H1 (cell line): ENCODE measurements around the gene SLC6A12. TPM values are rescaled to one million over a fixed set of nuclear protein-coding genes. Genes with fewer than 3 reads are reported as not detected.

Source experiments
- CTCF ChIA-PET: fragments of 300-600 bp; sonication (Branson Sonifier 250); formaldehyde crosslinking; loops from one replicate; lab custom pipeline; 2021; ENCODE audit not compliant: partially characterized antibody; lab: Charles Lee
- POLR2A ChIA-PET: fragments of 300-600 bp; sonication (Branson Sonifier 250); formaldehyde crosslinking; loops from one replicate; lab custom pipeline; 2021; ENCODE audit warnings: inconsistent platforms; ENCODE audit not compliant: partially characterized antibody; lab: Charles Lee
- DNase-seq, 2 experiments: peaks; one replicate each; pipeline versions ENCODE4 v3.0.0 to v3.0.0-alpha.2; 2010 to 2022; ENCODE audit warnings: low spot score in 2 of 2, low read depth in 1 of 2, mixed read lengths in 1 of 2
- FAIRE-seq: peaks from 2 replicates; lab custom pipeline; 2011; peaks lifted over from hg19 to GRCh38; lab: Jason Lieb, UNC
- H2AFZ ChIP-seq: 2 replicates; pipeline ENCODE4 v1.8.1; 2012; ENCODE audit warnings: low read length, inconsistent platforms
- H2AK5ac ChIP-seq: 2 replicates; pipeline ENCODE4 v1.6.1; 2013; ENCODE audit warnings: low read depth, low read length
- H2BK120ac ChIP-seq: replicated peaks from 2 replicates; pipeline ENCODE3; 2013; ENCODE audit warnings: low read depth, low read length, inconsistent platforms
- H2BK12ac ChIP-seq: 2 replicates; pipeline ENCODE4 v1.6.1; 2013; ENCODE audit warnings: low read depth, low read length
- H2BK15ac ChIP-seq: 2 replicates; pipeline ENCODE4 v1.6.1; 2013; ENCODE audit warnings: low read length
- H2BK20ac ChIP-seq: 2 replicates; pipeline ENCODE4 v1.6.1; 2013; ENCODE audit warnings: low read length
- H2BK5ac ChIP-seq: 2 replicates; pipeline ENCODE4 v1.6.1; 2013; ENCODE audit warnings: low read depth, low read length
- H3K14ac ChIP-seq: 2 replicates; pipeline ENCODE4 v1.6.1; 2013; ENCODE audit warnings: inconsistent platforms; ENCODE audit not compliant: insufficient read length
- H3K18ac ChIP-seq: 2 replicates; pipeline ENCODE4 v1.6.1; 2013; ENCODE audit warnings: low read length; ENCODE audit errors: extremely low read depth
- H3K23ac ChIP-seq: 2 replicates; pipeline ENCODE4 v1.6.1; 2013; ENCODE audit warnings: inconsistent platforms; ENCODE audit not compliant: insufficient read length
- H3K23me2 ChIP-seq: 2 replicates; pipeline ENCODE4 v1.6.1; 2013; ENCODE audit warnings: low read depth, low read length
- H3K27ac ChIP-seq: 2 replicates; pipeline ENCODE4 v1.6.1; 2011; ENCODE audit warnings: low read depth, low read length, inconsistent platforms
- H3K27me3 ChIP-seq, 4 experiments: replicated peaks in 1 of 4; 1 replicate in 1 of 4; 2 replicates in 3 of 4; pipeline versions ENCODE4 v1.6.1 to v1.8.1; 2011 to 2013; ENCODE audit warnings: low read length in 3 of 4, mild to moderate bottlenecking in 3 of 4, inconsistent platforms in 2 of 4, mixed read lengths in 2 of 4, moderate library complexity in 1 of 4; ENCODE audit not compliant: control insufficient read depth in 3 of 4, insufficient read depth in 3 of 4; ENCODE audit errors: extremely low read depth in 1 of 4
- H3K36me3 ChIP-seq, 4 experiments: 2 replicates each; pipeline versions ENCODE4 v1.6.1 to v1.8.1; 2011 to 2013; ENCODE audit warnings: mild to moderate bottlenecking in 4 of 4, low read length in 3 of 4, moderate library complexity in 2 of 4, control low read depth in 1 of 4, inconsistent platforms in 1 of 4; ENCODE audit not compliant: insufficient read depth in 4 of 4, control insufficient read depth in 2 of 4
- H3K4ac ChIP-seq: replicated peaks from 2 replicates; pipeline ENCODE3; 2013; ENCODE audit warnings: low read length, low read depth, mixed read lengths, inconsistent platforms; ENCODE audit not compliant: insufficient read length
- H3K4me1 ChIP-seq, 4 experiments: replicated peaks in 1 of 4; 1 replicate in 1 of 4; 2 replicates in 3 of 4; pipeline versions ENCODE4 v1.6.1 to v1.8.1; 2011 to 2013; ENCODE audit warnings: low read length in 3 of 4, inconsistent platforms in 2 of 4, mixed read lengths in 1 of 4; ENCODE audit not compliant: insufficient read depth in 4 of 4, control insufficient read depth in 3 of 4
- H3K4me2 ChIP-seq, 2 experiments: 2 replicates each; pipeline versions ENCODE4 v1.6.1 to v1.8.1; 2011 to 2013; ENCODE audit warnings: low read depth in 2 of 2, low read length in 2 of 2, control low read depth in 1 of 2, inconsistent platforms in 1 of 2, mild to moderate bottlenecking in 1 of 2; ENCODE audit not compliant: insufficient read depth in 1 of 2
- H3K4me3 ChIP-seq, 4 experiments: fragments of 200-600, 300-600 bp in 1 of 4; sonication (generic), shearing (Covaris generic), sonication (Bioruptor Twin) in 1 of 4; 2 replicates each; pipeline versions ENCODE4 v1.5.1 to v1.8.1; 2011 to 2016; ENCODE audit warnings: low read length in 4 of 4, low read depth in 3 of 4, control low read depth in 2 of 4, inconsistent platforms in 2 of 4, mild to moderate bottlenecking in 2 of 4, mixed read lengths in 1 of 4, moderate library complexity in 1 of 4; ENCODE audit not compliant: insufficient read depth in 2 of 4; ENCODE audit errors: extremely low read depth in 1 of 4
- H3K56ac ChIP-seq: replicated peaks from 2 replicates; pipeline ENCODE3; 2013; ENCODE audit warnings: low read depth, mild to moderate bottlenecking, mixed read lengths, low read length, inconsistent platforms; ENCODE audit not compliant: insufficient read length
- H3K79me1 ChIP-seq: 2 replicates; pipeline ENCODE4 v1.6.1; 2013; ENCODE audit warnings: low read depth, low read length, control low read depth
- H3K79me2 ChIP-seq, 2 experiments: 2 replicates each; pipeline versions ENCODE4 v1.6.1 to v1.8.1; 2012 to 2013; ENCODE audit warnings: low read length in 2 of 2, mild to moderate bottlenecking in 2 of 2, inconsistent platforms in 1 of 2; ENCODE audit not compliant: insufficient read depth in 2 of 2, control insufficient read depth in 1 of 2
- H3K9ac ChIP-seq, 4 experiments: replicated peaks in 1 of 4; 1 replicate in 1 of 4; 2 replicates in 3 of 4; pipeline versions ENCODE4 v1.6.1 to v1.8.1; 2011 to 2013; ENCODE audit warnings: low read depth in 3 of 4, low read length in 3 of 4, control low read depth in 2 of 4, mild to moderate bottlenecking in 2 of 4, moderate library complexity in 2 of 4, inconsistent platforms in 1 of 4; ENCODE audit errors: extremely low read depth in 1 of 4
- H3K9me3 ChIP-seq, 2 experiments: 2 replicates each; pipeline versions ENCODE4 v1.6.1 to v1.8.1; 2012 to 2013; ENCODE audit warnings: mild to moderate bottlenecking in 2 of 2, moderate library complexity in 2 of 2, control low read depth in 1 of 2, inconsistent platforms in 1 of 2, low read depth in 1 of 2, low read length in 1 of 2, mixed read lengths in 1 of 2; ENCODE audit not compliant: insufficient read depth in 2 of 2
- H4K20me1 ChIP-seq, 2 experiments: replicated peaks in 1 of 2; 2 replicates each; pipeline versions ENCODE3 to v1.8.1; 2011 to 2013; ENCODE audit warnings: inconsistent platforms in 2 of 2, low read length in 2 of 2, mild to moderate bottlenecking in 1 of 2; ENCODE audit not compliant: insufficient read depth in 2 of 2, control insufficient read depth in 1 of 2
- H4K5ac ChIP-seq: 2 replicates; pipeline ENCODE4 v1.6.1; 2013; ENCODE audit warnings: low read length, low read depth, mixed read lengths, inconsistent platforms; ENCODE audit not compliant: insufficient read length
- H4K8ac ChIP-seq: 2 replicates; pipeline ENCODE4 v1.8.0; 2013; ENCODE audit warnings: mild to moderate bottlenecking, moderate library complexity, low read length, inconsistent platforms; ENCODE audit not compliant: insufficient read depth; ENCODE audit errors: extremely low read depth
- H4K91ac ChIP-seq: replicated peaks from 2 replicates; pipeline ENCODE3; 2013; ENCODE audit warnings: low read length, mixed read lengths, inconsistent platforms; ENCODE audit not compliant: insufficient read length
- CBX8 ChIP-seq: fragments of 300-800, 300-1000 bp; sonication (generic); IDR thresholded peaks from 2 replicates; pipeline ENCODE4 v1.7.1; 2016; ENCODE audit warnings: low read depth, low read length, borderline replicate concordance
- E2F6 ChIP-seq: IDR thresholded peaks from 2 replicates; pipeline ENCODE4 v1.6.1; 2012; ENCODE audit warnings: inconsistent platforms
- FOSL1 ChIP-seq: IDR thresholded peaks from 2 replicates; pipeline ENCODE4 v1.6.1; 2011; ENCODE audit warnings: mild to moderate bottlenecking, low read depth, low read length, moderate library complexity; ENCODE audit not compliant: insufficient read depth
- JUND ChIP-seq: IDR thresholded peaks from 2 replicates; pipeline ENCODE4 v1.6.1; 2011; ENCODE audit warnings: mild to moderate bottlenecking, improper control_type of control experiment, low read length
- POLR2AphosphoS5 ChIP-seq: IDR thresholded peaks from 2 replicates; pipeline ENCODE4 v1.6.1; 2011; ENCODE audit warnings: low read depth, low read length
- POU5F1 ChIP-seq: IDR thresholded peaks from 2 replicates; pipeline ENCODE4 v1.6.1; 2011; ENCODE audit warnings: low read depth, mild to moderate bottlenecking, low read length, moderate library complexity
- RAD21 ChIP-seq, 2 experiments: IDR thresholded peaks in 1 of 2; conservative IDR thresholded peaks in 1 of 2; 2 replicates each; pipeline ENCODE4 v1.6.1; 2011; ENCODE audit warnings: low read depth in 2 of 2, low read length in 2 of 2, improper control_type of control experiment in 1 of 2, inconsistent platforms in 1 of 2, mild to moderate bottlenecking in 1 of 2, moderate library complexity in 1 of 2
- RBBP5 ChIP-seq: IDR thresholded peaks from 2 replicates; pipeline ENCODE4 v1.7.1; 2012; ENCODE audit warnings: low read depth, mild to moderate bottlenecking, inconsistent platforms, low read length, moderate library complexity, borderline replicate concordance
- SP4 ChIP-seq: IDR thresholded peaks from 2 replicates; pipeline ENCODE4 v1.6.1; 2012; ENCODE audit warnings: low read length, inconsistent platforms
- WGBS, 2 experiments: shearing (Covaris generic) in 1 of 2; methylation state at CpG; one replicate each; pipeline versions ENCODE4 v1.1.6 to v1.1.7; 2013 to 2015; ENCODE audit warnings: low lambda C conversion rate in 2 of 2, mixed read lengths in 2 of 2, inconsistent platforms in 1 of 2, low coverage in 1 of 2, missing lambda C conversion rate in 1 of 2; ENCODE audit not compliant: insufficient replicate concordance in 2 of 2, insufficient coverage in 1 of 2, insufficient read length in 1 of 2; ENCODE audit errors: extremely low coverage in 1 of 2, missing lambda C conversion rate in 1 of 2; 5-methylcytosine and 5-hydroxymethylcytosine counted together
- polyA plus RNA-seq, 7 experiments: library from polyadenylated mRNA; depleted of rRNA in 3 of 7; stranded (reverse) in 5 of 7; unstranded in 2 of 7; fragments of >200 nt in 5 of 7; fragments of 200-250 nt in 2 of 7; gene quantifications; 1 replicate in 5 of 7; 2 replicates in 1 of 7; 4 replicates in 1 of 7; pipeline versions ENCODE4 v1.2.1 to v1.2.3, GENCODE V29; 2011 to 2013; ENCODE audit warnings: missing spikeins in 2 of 7, mixed read lengths in 2 of 7
- total RNA-seq: library from RNA; stranded (reverse); fragmentation: NEBNext Ultra II Directional; extraction: Animal tissue kit (Norgen Biotek cat#: 25700); gene quantifications from 2 replicates; pipeline ENCODE4 v1.2.1, GENCODE V29; 2021

SLC6A12 gene
- total and polyA plus RNA-seq, 2 of the 8 experiments (the other 6 are each of a cell fraction or from before 2014, with no cell fraction given): 0.70 to 1.1 TPM

- Histone ChIP-seq H3K23ac (no peak overlapping the region), H3K4me1 (peaks cover 0 to 20% (median 18%) of the 10 kb centered on the region in 4 experiments; a peak in 6 of 7 replicates), H3K56ac (no peak overlapping the region), H2BK5ac (no peak overlapping the region), H3K79me2 (no peaks in the 10 kb centered on the region), H3K4me3 (no peak overlapping the region), H3K27ac (no peak overlapping the region), H4K8ac (no peak overlapping the region), H2BK120ac (no peak overlapping the region), H3K9me3 (no peaks in the 10 kb centered on the region), H3K79me1 (no peaks in the 10 kb centered on the region), H4K5ac (no peak overlapping the region), H3K23me2 (peaks cover 4% of the 10 kb centered on the region; the same call in 1 of the 2 replicates), H3K9ac (no peak overlapping the region), H3K36me3 (no peaks in the 10 kb centered on the region), H2AK5ac (no peak overlapping the region), H3K4ac (no peak overlapping the region), H3K4me2 (no peak overlapping the region), H3K14ac (no peak overlapping the region), H4K20me1 (no peaks in the 10 kb centered on the region), H3K18ac (no peak overlapping the region), H2BK12ac (no peak overlapping the region), H2BK15ac (no peak overlapping the region), H3K27me3 (peaks cover 0 to 3% (median under 1%) of the 10 kb centered on the region in 4 experiments; a peak in 3 of 7 replicates), H4K91ac (no peak overlapping the region), H2AFZ (no peak overlapping the region), H2BK20ac (no peak overlapping the region)
- ChIA-PET CTCF (interaction anchor here (0.6 to 6.9 kb wide), 14 partner anchors 8 to 128 kb away, joined by 3 to 101 read pairs (median 8); no protein-coding TSS in a partner anchor), POLR2A (no interaction called here)
- 90% methylated on average over 5 of the region's 5 CpGs; no CpG with 5 or more reads in 1 of the 2 experiments for WGBS, 2 experiments
- TF ChIP-seq POU5F1: no peak
- TF ChIP-seq CBX8: no peak
- TF ChIP-seq RBBP5: no peak
- TF ChIP-seq RAD21 (IDR thresholded peaks at IDR 0.05 in 1 of 2, conservative IDR thresholded peaks at IDR 0.05 in 1 of 2; ENCODE audit: low read depth in 2 of 2, low read length in 2 of 2): no peak
- no peak for TF ChIP-seq SP4
- no peak for TF ChIP-seq E2F6
- TF ChIP-seq FOSL1: no peak
- no peak for TF ChIP-seq POLR2AphosphoS5
- no peak for TF ChIP-seq JUND
- FAIRE-seq: no peak
- no peak for DNase-seq
Observed at GRCh38 chr12:218221-218620, 4.3 kb upstream of the SLC6A12 start.
